Thymus (tissue), 11 donors: ENCODE data around the gene NDRG4. TPM values are rescaled to one million over a fixed set of nuclear protein-coding genes. Genes with fewer than 3 reads are reported as not detected.

Experiments
- DNase-seq, 9 donors: peaks; one replicate each; pipeline ENCODE4 v3.0.0-alpha.2; 2013; ENCODE audit warnings: low spot score in 9 of 9, low read depth in 6 of 9, missing footprints in 1 of 9
- H3K27ac ChIP-seq, 2 donors: one replicate each; pipeline ENCODE4 v1.5.1; 2013; ENCODE audit warnings: control low read depth in 1 of 2, low read depth in 1 of 2, low read length in 1 of 2, mild to moderate bottlenecking in 1 of 2, moderate library complexity in 1 of 2
- H3K27me3 ChIP-seq, 2 donors: one replicate each; pipeline ENCODE4 v1.5.1; 2013; ENCODE audit warnings: low read length in 1 of 2; ENCODE audit not compliant: control insufficient read depth in 2 of 2, insufficient read depth in 1 of 2
- H3K36me3 ChIP-seq, 2 donors: one replicate each; pipeline ENCODE4 v1.5.1; 2013; ENCODE audit warnings: low read length in 1 of 2, mild to moderate bottlenecking in 1 of 2, moderate library complexity in 1 of 2; ENCODE audit not compliant: control insufficient read depth in 2 of 2, insufficient read depth in 2 of 2
- H3K4me1 ChIP-seq, 2 donors: one replicate each; pipeline ENCODE4 v1.5.1; 2013; ENCODE audit warnings: low read length in 2 of 2; ENCODE audit not compliant: control insufficient read depth in 2 of 2, insufficient read depth in 2 of 2
- H3K4me3 ChIP-seq, 2 donors: one replicate each; pipeline ENCODE4 v1.5.1; 2013; ENCODE audit warnings: low read length in 2 of 2, control low read depth in 1 of 2, mild to moderate bottlenecking in 1 of 2
- H3K9me3 ChIP-seq, 2 donors: one replicate each; pipeline ENCODE4 v1.5.1; 2013; ENCODE audit warnings: low read length in 1 of 2, mild to moderate bottlenecking in 1 of 2; ENCODE audit not compliant: control insufficient read depth in 2 of 2, insufficient read depth in 1 of 2
- WGBS: extraction: QIAGEN DNeasy Blood & Tissue Kit; methylation state at CpG from one replicate; pipeline ENCODE4 v1.1.7; 2013; 5-methylcytosine and 5-hydroxymethylcytosine counted together
- polyA plus RNA-seq: library from polyadenylated mRNA; stranded (reverse); fragments of 200-250 nt; gene quantifications from one replicate; pipeline ENCODE4 v1.2.3, GENCODE V29; 2013
- total RNA-seq: library from RNA; stranded (reverse); fragments of 120-200 nt; gene quantifications from one replicate; pipeline ENCODE4 v1.2.4, GENCODE V29; 2013
- donor health status: healthy.

The NDRG4 gene
- total and polyA plus RNA-seq, 2 donors, result 3.0 to 15.7 TPM

- Histone ChIP-seq H3K4me3 (no peak overlapping the region), H3K4me1 (no peaks in the 10 kb centered on the region), H3K9me3 (no peaks in the 10 kb centered on the region), H3K27me3 (peaks cover 5 to 45% of the 10 kb centered on the region in 2 donors), H3K27ac (no peak overlapping the region), H3K36me3 (no peaks in the 10 kb centered on the region)
- no peak for DNase-seq
- 85% methylated on average over 3 of the region's 3 CpGs for WGBS
Observed at GRCh38 chr16:58456193-58456592, 43.8 kb upstream of the NDRG4 start.

GRCh38 chr16:58458606-58459343, 41.2 kb upstream of the NDRG4 start:
- Histone ChIP-seq H3K9me3 (no peaks in the 10 kb centered on the region), H3K36me3 (no peaks in the 10 kb centered on the region), H3K4me3 (no peak overlapping the region), H3K4me1 (no peaks in the 10 kb centered on the region), H3K27ac (no peak overlapping the region), H3K27me3 (peaks cover 25 to 64% of the 10 kb centered on the region in 2 donors)
- 95% methylated on average over 10 of the region's 10 CpGs for WGBS
- no peak for DNase-seq

- Histone ChIP-seq H3K27me3 (peaks cover 33 to 71% of the 10 kb centered on the region in 2 donors), H3K9me3 (no peaks in the 10 kb centered on the region), H3K4me1 (no peaks in the 10 kb centered on the region), H3K36me3 (no peaks in the 10 kb centered on the region), H3K27ac (no peak overlapping the region), H3K4me3 (no peak overlapping the region)
- DNase-seq, result no peak
- WGBS, result 84% methylated on average over 9 of the region's 9 CpGs
Observed at GRCh38 chr16:58459344-58460218, 40.4 kb upstream of the NDRG4 start.

- DNase-seq, result no peak
- Histone ChIP-seq H3K4me3 (no peak overlapping the region), H3K9me3 (no peaks in the 10 kb centered on the region), H3K27ac (no peak overlapping the region), H3K36me3 (no peaks in the 10 kb centered on the region), H3K27me3 (peaks cover 39 to 72% of the 10 kb centered on the region in 2 donors), H3K4me1 (no peaks in the 10 kb centered on the region)
- WGBS, result 84% methylated on average over 4 of the region's 4 CpGs
Observed at GRCh38 chr16:58460219-58460610, 39.7 kb upstream of the NDRG4 start.

GRCh38 chr16:58461056-58461455, 38.9 kb upstream of the NDRG4 start:
- Histone ChIP-seq H3K36me3 (no peaks in the 10 kb centered on the region), H3K4me3 (no peak overlapping the region), H3K27ac (no peak overlapping the region), H3K9me3 (no peaks in the 10 kb centered on the region), H3K27me3 (peaks cover 47 to 79% of the 10 kb centered on the region in 2 donors), H3K4me1 (no peaks in the 10 kb centered on the region)
- WGBS, result 94% methylated on average over 5 of the region's 5 CpGs
- DNase-seq, result no peak

- WGBS, result 95% methylated on average over 7 of the region's 7 CpGs
- Histone ChIP-seq H3K36me3 (no peaks in the 10 kb centered on the region), H3K27ac (no peak overlapping the region), H3K9me3 (no peaks in the 10 kb centered on the region), H3K4me3 (no peak overlapping the region), H3K4me1 (no peaks in the 10 kb centered on the region), H3K27me3 (peaks cover 53 to 85% of the 10 kb centered on the region in 2 donors)
- no peak for DNase-seq
Observed at GRCh38 chr16:58461640-58462039, 38.3 kb upstream of the NDRG4 start.

GRCh38 chr16:58462089-58462488, 37.9 kb upstream of the NDRG4 start:
- no peaks in the 10 kb centered on the region for H3K36me3 ChIP-seq
- H3K9me3 ChIP-seq, result no peaks in the 10 kb centered on the region
- no peaks in the 10 kb centered on the region for H3K4me1 ChIP-seq
- H3K4me3 ChIP-seq, result no peak overlapping the region
- H3K27me3 ChIP-seq, result peaks cover 54 to 85% of the 10 kb centered on the region in 2 donors
- no peak overlapping the region for H3K27ac ChIP-seq
- no peak for DNase-seq
- 85% methylated on average over 4 of the region's 4 CpGs for WGBS

GRCh38 chr16:58462499-58462996, 37.4 kb upstream of the NDRG4 start:
- WGBS, result 72% methylated on average over 15 of the region's 15 CpGs

More at GRCh38 chr16:58462499-58462996, 37.4 kb upstream of the NDRG4 start:
- H3K4me3 ChIP-seq, result no peak overlapping the region
- H3K27me3 ChIP-seq, result peaks cover 54 to 86% of the 10 kb centered on the region in 2 donors
- no peaks in the 10 kb centered on the region for H3K9me3 ChIP-seq
- H3K4me1 ChIP-seq, result no peaks in the 10 kb centered on the region
- no peak overlapping the region for H3K27ac ChIP-seq
- no peaks in the 10 kb centered on the region for H3K36me3 ChIP-seq
- no peak for DNase-seq
